Sciatic nerve (tissue), 2 donors: ENCODE measurements around the gene CTTN. TPM values are rescaled to one million over a fixed set of nuclear protein-coding genes. Genes with fewer than 3 reads are reported as not detected.

ENCODE experiments used
- ATAC-seq: fragments of 200-7000 bp; cut with Tn5 transposase; one replicate; pipeline ENCODE4 v1.9.1; 2020; ENCODE audit warnings: mild to moderate bottlenecking, moderate library complexity
- DNase-seq: peaks from one replicate; pipeline ENCODE4 v3.0.0-alpha.2; 2020; ENCODE audit warnings: low spot score
- intact Hi-C: fragments of 100-400 bp; cut with DNase I; formaldehyde crosslinking; loops from one replicate; pipeline ENCODE4 v1.14.2; 2022
- total RNA-seq: library from RNA; stranded (reverse); fragmentation: NEBNext Ultra II Directional; extraction: Animal tissue kit (Norgen Biotek cat#: 25700); gene quantifications from one replicate; pipeline ENCODE4 v1.2.1, GENCODE V29; 2021
- donor health status: DM: no; HTN: no; CAD: no.
- donor health status: DM: no; HTN: no; CAD: no.

CTTN gene
- total RNA-seq, 1 donor from 2014 or later: 264 TPM

GRCh38 chr11:70483077-70483861, 84.9 kb downstream of the CTTN start:
- DNase-seq (no peak), ATAC-seq (peak; percentile 48)
- intact Hi-C loops: no loop called here

DNA sequence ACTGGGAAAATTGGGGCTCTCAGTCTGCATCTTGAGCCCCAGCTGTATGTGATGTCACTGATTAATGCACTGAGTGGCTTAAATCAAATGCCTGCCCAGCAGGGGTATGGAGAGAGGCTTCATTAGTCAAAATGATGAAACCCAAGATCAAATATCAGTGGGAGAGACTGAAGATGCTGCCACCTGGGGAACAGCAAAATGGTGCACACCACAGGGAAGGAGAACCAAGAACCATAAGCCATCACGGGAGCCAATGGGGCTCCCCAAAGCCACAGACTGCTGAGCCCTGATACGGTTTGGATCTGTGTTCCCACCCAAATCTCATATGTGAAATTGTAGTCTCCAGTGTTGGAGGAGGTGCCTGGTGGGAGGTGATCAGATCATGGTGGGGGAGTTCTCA, 85.6 kb downstream of the CTTN start:
- DNase-seq: no peak
- intact Hi-C loops: no loop called here
- no peak for ATAC-seq

GRCh38 chr11:70485326-70486025, 87.1 kb downstream of the CTTN start:
- intact Hi-C loops: no loop called here
- DNase-seq (no peak), ATAC-seq (no peak)

DNA sequence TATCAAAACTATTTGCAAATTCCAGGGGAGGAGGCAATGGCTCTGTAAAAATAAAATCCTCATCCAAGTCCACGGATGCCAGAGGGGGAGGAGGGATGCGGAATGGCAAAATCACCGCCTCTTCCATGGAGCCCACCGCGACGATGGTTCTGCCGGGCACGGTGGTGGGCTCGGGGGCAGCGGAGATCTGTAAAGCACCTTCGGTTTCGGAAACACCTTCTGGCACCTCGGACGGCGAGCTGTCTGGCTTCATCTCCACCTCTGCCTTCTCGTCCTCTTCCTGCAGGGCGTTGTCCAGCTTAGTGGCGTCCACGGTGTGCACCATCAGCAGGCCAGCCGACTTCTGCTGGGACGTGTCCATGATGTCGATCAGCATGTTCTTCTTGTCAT, 87.7 kb downstream of the CTTN start:
- intact Hi-C loops: no loop called here
- no peak for ATAC-seq

More for the DNA sequence above, 87.7 kb downstream of the CTTN start:
- DNase-seq: no peak

Other genes with a start within 250 kb of the CTTN start
- 18.8 TPM for gene FADD, start 195.2 kb upstream of the CTTN start, total RNA-seq
- 82.4 TPM for gene PPFIA1, start 127.8 kb upstream of the CTTN start, total RNA-seq